HepG2 (cell line): ENCODE results near the gene MPP1. TPM values are rescaled to one million over a fixed set of nuclear protein-coding genes. Genes with fewer than 3 reads are reported as not detected.

Experiments
- ATF1 ChIP-seq: IDR thresholded peaks from 2 replicates; pipeline ENCODE4 v1.6.1; 2016; ENCODE audit warnings: mild to moderate bottlenecking, control low read depth
- HNF1A ChIP-seq, 2 experiments: sonication (generic) in 1 of 2; formaldehyde crosslinking in 1 of 2; IDR thresholded peaks; 2 replicates each; pipeline versions ENCODE4 v1.4.0 to v1.6.1; 2016 to 2020; ENCODE audit warnings: borderline replicate concordance in 1 of 2, low read depth in 1 of 2, mild to moderate bottlenecking in 1 of 2, missing genetic modification reagents in 1 of 2
- ISX ChIP-seq: sonication (generic); formaldehyde crosslinking; conservative IDR thresholded peaks from 2 replicates; pipeline ENCODE4 v1.5.0; 2020; ENCODE audit warnings: missing genetic modification reagents
- NFKBIZ ChIP-seq: IDR thresholded peaks from 2 replicates; pipeline ENCODE4 v1.6.1; 2018; ENCODE audit warnings: missing genetic modification reagents, missing compliant biosample characterization
- PAXIP1 ChIP-seq: sonication (generic); formaldehyde crosslinking; conservative IDR thresholded peaks from 2 replicates; pipeline ENCODE4 v1.4.0; 2020; ENCODE audit warnings: mild to moderate bottlenecking, missing genetic modification reagents, moderate library complexity
- SKI ChIP-seq: fragments of 450-650 bp; IDR thresholded peaks from one replicate; pipeline ENCODE4 v1.6.1; 2018; ENCODE audit warnings: mild to moderate bottlenecking; ENCODE audit not compliant: partially characterized antibody
- SMAD1 ChIP-seq: sonication (generic); formaldehyde crosslinking; IDR thresholded peaks from 2 replicates; pipeline ENCODE4 v1.4.0; 2020; ENCODE audit warnings: missing genetic modification reagents, low read depth, mild to moderate bottlenecking, borderline replicate concordance
- SYNCRIP ChIP-seq: fragments of 200-400 bp; formaldehyde crosslinking; IDR thresholded peaks from 2 replicates; pipeline ENCODE4 v1.6.1; 2018; ENCODE audit warnings: mild to moderate bottlenecking, low read depth, low read length; ENCODE audit not compliant: insufficient read depth
- TBX3 ChIP-seq: fragments of 450-650 bp; IDR thresholded peaks from 2 replicates; pipeline ENCODE4 v1.6.1; 2017; ENCODE audit warnings: antibody characterized with exemption, mild to moderate bottlenecking, inconsistent platforms, borderline replicate concordance
- ZFY ChIP-seq: sonication (generic); formaldehyde crosslinking; IDR thresholded peaks from 2 replicates; pipeline ENCODE4 v1.4.0; 2020; ENCODE audit warnings: missing genetic modification reagents
- ZNF205 ChIP-seq: IDR thresholded peaks from 2 replicates; pipeline ENCODE4 v1.6.1; 2018; ENCODE audit warnings: missing biosample characterization, missing genetic modification reagents
- ZNF230 ChIP-seq: sonication (generic); formaldehyde crosslinking; IDR thresholded peaks from 2 replicates; pipeline ENCODE4 v1.4.0; 2020; ENCODE audit warnings: mild to moderate bottlenecking, missing genetic modification reagents
- ZNF446 ChIP-seq: sonication (generic); formaldehyde crosslinking; IDR thresholded peaks from 2 replicates; pipeline ENCODE4 v1.5.0; 2020; ENCODE audit warnings: mild to moderate bottlenecking, missing genetic modification reagents
- polyA plus RNA-seq, 8 experiments: library from polyadenylated mRNA; depleted of rRNA in 3 of 8; stranded (reverse) in 7 of 8; unstranded in 1 of 8; fragments of >200 nt; fragmentation: Illumina TruSeq in 4 of 8; extraction: Trizol in 4 of 8; gene quantifications; 2 replicates each; pipeline versions ENCODE4 v1.2.1 to v1.2.3, GENCODE V29; 2011 to 2016; ENCODE audit warnings: low read depth in 4 of 8, missing spikeins in 1 of 8, mixed read lengths in 1 of 8; ENCODE audit not compliant: insufficient read depth in 1 of 8
- total RNA-seq, 5 experiments: library from RNA; depleted of rRNA; stranded (reverse); fragments of >200 nt; fragmentation: Illumina TruSeq; extraction: Trizol; gene quantifications; 2 replicates each; pipeline ENCODE4 v1.2.3, GENCODE V29; 2016; ENCODE audit warnings: low read depth in 1 of 5
- TF ChIP-seq, protein P1 (sequence below): IDR thresholded peaks from 2 replicates; pipeline ENCODE4 v1.4.0; 2020; ENCODE audit warnings: mild to moderate bottlenecking, missing genetic modification reagents
- TF ChIP-seq, protein P2 (sequence below): sonication (generic); formaldehyde crosslinking; conservative IDR thresholded peaks from 2 replicates; pipeline ENCODE4 v1.8.1; 2023; ENCODE audit warnings: missing genetic modification reagents

Gene MPP1
- total and polyA plus RNA-seq, 2 of the 13 experiments (the other 11 are each of a cell fraction or from before 2014, with no cell fraction given) = 7.8 to 8.1 TPM

- TF ChIP-seq SMAD1 (CRISPR knock-in tag) (no peak), ZNF446 (CRISPR knock-in tag) (no peak), ATF1 (CRISPR knock-in tag) (peak; percentile 14; the same call in 1 of the 2 replicates), PAXIP1 (CRISPR knock-in tag) (peak; percentile 88), HNF1A (IDR thresholded peaks at IDR 0.05; ENCODE audit: low read depth) (0 out of 2 replicates have a peak, but pooled peaks have one; percentile 10), HNF1A (CRISPR knock-in tag; IDR thresholded peaks at IDR 0.05; ENCODE audit: borderline replicate concordance) (no peak), ZNF230 (CRISPR knock-in tag) (no peak), ISX (CRISPR knock-in tag) (no peak), NFKBIZ (CRISPR knock-in tag) (no peak), TBX3 (peak; percentile 33; the same call in 1 of the 2 replicates), SKI (no peak), SYNCRIP (no peak), ZNF205 (CRISPR knock-in tag) (no peak), ZFY (CRISPR knock-in tag) (peak; percentile 19; the same call in 1 of the 2 replicates)
- TF ChIP-seq, protein P1, sequence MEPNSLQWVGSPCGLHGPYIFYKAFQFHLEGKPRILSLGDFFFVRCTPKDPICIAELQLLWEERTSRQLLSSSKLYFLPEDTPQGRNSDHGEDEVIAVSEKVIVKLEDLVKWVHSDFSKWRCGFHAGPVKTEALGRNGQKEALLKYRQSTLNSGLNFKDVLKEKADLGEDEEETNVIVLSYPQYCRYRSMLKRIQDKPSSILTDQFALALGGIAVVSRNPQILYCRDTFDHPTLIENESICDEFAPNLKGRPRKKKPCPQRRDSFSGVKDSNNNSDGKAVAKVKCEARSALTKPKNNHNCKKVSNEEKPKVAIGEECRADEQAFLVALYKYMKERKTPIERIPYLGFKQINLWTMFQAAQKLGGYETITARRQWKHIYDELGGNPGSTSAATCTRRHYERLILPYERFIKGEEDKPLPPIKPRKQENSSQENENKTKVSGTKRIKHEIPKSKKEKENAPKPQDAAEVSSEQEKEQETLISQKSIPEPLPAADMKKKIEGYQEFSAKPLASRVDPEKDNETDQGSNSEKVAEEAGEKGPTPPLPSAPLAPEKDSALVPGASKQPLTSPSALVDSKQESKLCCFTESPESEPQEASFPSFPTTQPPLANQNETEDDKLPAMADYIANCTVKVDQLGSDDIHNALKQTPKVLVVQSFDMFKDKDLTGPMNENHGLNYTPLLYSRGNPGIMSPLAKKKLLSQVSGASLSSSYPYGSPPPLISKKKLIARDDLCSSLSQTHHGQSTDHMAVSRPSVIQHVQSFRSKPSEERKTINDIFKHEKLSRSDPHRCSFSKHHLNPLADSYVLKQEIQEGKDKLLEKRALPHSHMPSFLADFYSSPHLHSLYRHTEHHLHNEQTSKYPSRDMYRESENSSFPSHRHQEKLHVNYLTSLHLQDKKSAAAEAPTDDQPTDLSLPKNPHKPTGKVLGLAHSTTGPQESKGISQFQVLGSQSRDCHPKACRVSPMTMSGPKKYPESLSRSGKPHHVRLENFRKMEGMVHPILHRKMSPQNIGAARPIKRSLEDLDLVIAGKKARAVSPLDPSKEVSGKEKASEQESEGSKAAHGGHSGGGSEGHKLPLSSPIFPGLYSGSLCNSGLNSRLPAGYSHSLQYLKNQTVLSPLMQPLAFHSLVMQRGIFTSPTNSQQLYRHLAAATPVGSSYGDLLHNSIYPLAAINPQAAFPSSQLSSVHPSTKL (CRISPR knock-in tag) = peak; percentile 74
- TF ChIP-seq, protein P2, sequence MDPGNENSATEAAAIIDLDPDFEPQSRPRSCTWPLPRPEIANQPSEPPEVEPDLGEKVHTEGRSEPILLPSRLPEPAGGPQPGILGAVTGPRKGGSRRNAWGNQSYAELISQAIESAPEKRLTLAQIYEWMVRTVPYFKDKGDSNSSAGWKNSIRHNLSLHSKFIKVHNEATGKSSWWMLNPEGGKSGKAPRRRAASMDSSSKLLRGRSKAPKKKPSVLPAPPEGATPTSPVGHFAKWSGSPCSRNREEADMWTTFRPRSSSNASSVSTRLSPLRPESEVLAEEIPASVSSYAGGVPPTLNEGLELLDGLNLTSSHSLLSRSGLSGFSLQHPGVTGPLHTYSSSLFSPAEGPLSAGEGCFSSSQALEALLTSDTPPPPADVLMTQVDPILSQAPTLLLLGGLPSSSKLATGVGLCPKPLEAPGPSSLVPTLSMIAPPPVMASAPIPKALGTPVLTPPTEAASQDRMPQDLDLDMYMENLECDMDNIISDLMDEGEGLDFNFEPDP (CRISPR knock-in tag) = no peak
Measured at GRCh38 chrX:154799556-154800348, 5.5 kb downstream of the MPP1 start (continued).
